HepG2 (cell line): ENCODE results near the gene YAP1. TPM values are rescaled to one million over a fixed set of nuclear protein-coding genes. Genes with fewer than 3 reads are reported as not detected.

ENCODE experiments used
- ATF2 ChIP-seq: sonication (generic); formaldehyde crosslinking; IDR thresholded peaks from 2 replicates; pipeline ENCODE4 v1.4.0; 2020; ENCODE audit warnings: missing genetic modification reagents
- BRF2 ChIP-seq: sonication (generic); formaldehyde crosslinking; IDR thresholded peaks from 2 replicates; pipeline ENCODE4 v1.8.1; 2022; ENCODE audit warnings: mild to moderate bottlenecking, missing genetic modification reagents
- HCFC1 ChIP-seq: fragments of 150-350 bp; IDR thresholded peaks from 2 replicates; pipeline ENCODE4 v1.6.1; 2014; ENCODE audit warnings: low read depth, low read length
- IRF1 ChIP-seq: sonication (generic); formaldehyde crosslinking; IDR thresholded peaks from 2 replicates; pipeline ENCODE4 v1.4.0; 2020; ENCODE audit warnings: low read depth, mild to moderate bottlenecking, missing genetic modification reagents
- KAT8 ChIP-seq: IDR thresholded peaks from 2 replicates; pipeline ENCODE4 v1.6.1; 2016; ENCODE audit warnings: missing genetic modification reagents, missing compliant biosample characterization
- MAX ChIP-seq: IDR thresholded peaks from 2 replicates; pipeline ENCODE4 v1.6.1; 2012; ENCODE audit warnings: inconsistent platforms
- MED1 ChIP-seq: sonication (generic); formaldehyde crosslinking; IDR thresholded peaks from 2 replicates; pipeline ENCODE4 v1.4.0; 2020; ENCODE audit warnings: missing genetic modification reagents
- MYC ChIP-seq: sonication (generic); formaldehyde crosslinking; IDR thresholded peaks from 2 replicates; pipeline ENCODE4 v1.9.0; 2021; ENCODE audit warnings: missing genetic modification reagents, borderline replicate concordance
- NFAT5 ChIP-seq: sonication (generic); formaldehyde crosslinking; IDR thresholded peaks from 2 replicates; pipeline ENCODE4 v1.4.0; 2020; ENCODE audit warnings: missing genetic modification reagents
- POGZ ChIP-seq: sonication (generic); formaldehyde crosslinking; IDR thresholded peaks from 2 replicates; pipeline ENCODE4 v1.4.0; 2020; ENCODE audit warnings: mild to moderate bottlenecking, missing genetic modification reagents
- SAFB2 ChIP-seq: sonication (generic); formaldehyde crosslinking; IDR thresholded peaks from 2 replicates; pipeline ENCODE4 v1.5.1; 2020; ENCODE audit warnings: missing genetic modification reagents, low read depth, mild to moderate bottlenecking, borderline replicate concordance
- TEAD2 ChIP-seq: sonication (generic); formaldehyde crosslinking; IDR thresholded peaks from 2 replicates; pipeline ENCODE4 v1.9.0; 2021; ENCODE audit warnings: missing genetic modification reagents
- THRA ChIP-seq: sonication (generic); formaldehyde crosslinking; IDR thresholded peaks from 2 replicates; pipeline ENCODE4 v1.4.0; 2020; ENCODE audit warnings: missing genetic modification reagents, borderline replicate concordance
- ZEB1 ChIP-seq: IDR thresholded peaks from 2 replicates; pipeline ENCODE4 v1.6.1; 2012; ENCODE audit warnings: mild to moderate bottlenecking, low read depth, inconsistent platforms; ENCODE audit not compliant: insufficient replicate concordance
- ZFY ChIP-seq: sonication (generic); formaldehyde crosslinking; IDR thresholded peaks from 2 replicates; pipeline ENCODE4 v1.4.0; 2020; ENCODE audit warnings: missing genetic modification reagents
- ZNF225 ChIP-seq: sonication (generic); formaldehyde crosslinking; IDR thresholded peaks from 2 replicates; pipeline ENCODE4 v1.4.0; 2020; ENCODE audit warnings: mild to moderate bottlenecking, missing genetic modification reagents
- ZNF331 ChIP-seq: sonication (generic); formaldehyde crosslinking; IDR thresholded peaks from 2 replicates; pipeline ENCODE4 v1.4.0; 2020; ENCODE audit warnings: missing genetic modification reagents
- ZNF350 ChIP-seq: sonication (generic); formaldehyde crosslinking; IDR thresholded peaks from 2 replicates; pipeline ENCODE4 v1.4.0; 2020; ENCODE audit warnings: mild to moderate bottlenecking, low read depth, missing genetic modification reagents, borderline replicate concordance
- ZNF460 ChIP-seq: sonication (generic); formaldehyde crosslinking; IDR thresholded peaks from 2 replicates; pipeline ENCODE4 v1.5.1; 2020; ENCODE audit warnings: missing genetic modification reagents, mild to moderate bottlenecking, borderline replicate concordance
- ZNF558 ChIP-seq: sonication (generic); formaldehyde crosslinking; IDR thresholded peaks from 2 replicates; pipeline ENCODE4 v1.9.0; 2022; ENCODE audit warnings: mild to moderate bottlenecking, missing genetic modification reagents, borderline replicate concordance
- ZNF652 ChIP-seq: IDR thresholded peaks from 2 replicates; pipeline ENCODE4 v1.6.1; 2016; ENCODE audit warnings: low read depth, borderline replicate concordance
- polyA plus RNA-seq, 8 experiments: library from polyadenylated mRNA; depleted of rRNA in 3 of 8; stranded (reverse) in 7 of 8; unstranded in 1 of 8; fragments of >200 nt; fragmentation: Illumina TruSeq in 4 of 8; extraction: Trizol in 4 of 8; gene quantifications; 2 replicates each; pipeline versions ENCODE4 v1.2.1 to v1.2.3, GENCODE V29; 2011 to 2016; ENCODE audit warnings: low read depth in 4 of 8, missing spikeins in 1 of 8, mixed read lengths in 1 of 8; ENCODE audit not compliant: insufficient read depth in 1 of 8
- total RNA-seq, 5 experiments: library from RNA; depleted of rRNA; stranded (reverse); fragments of >200 nt; fragmentation: Illumina TruSeq; extraction: Trizol; gene quantifications; 2 replicates each; pipeline ENCODE4 v1.2.3, GENCODE V29; 2016; ENCODE audit warnings: low read depth in 1 of 5

YAP1 gene
- total and polyA plus RNA-seq, 2 of the 13 experiments (the other 11 are each of a cell fraction or from before 2014, with no cell fraction given), result 59.5 to 91.0 TPM

GRCh38 chr11:102115557-102115956, 5.3 kb downstream of the YAP1 start (continued):
- TF ChIP-seq THRA (CRISPR knock-in tag) (peak; percentile 57; the same call in 1 of the 2 replicates), ZEB1 (no peak), ZNF331 (CRISPR knock-in tag) (peak; percentile 49; the same call in 1 of the 2 replicates), NFAT5 (no peak), ATF2 (0 out of 2 replicates have a peak, but pooled peaks have one; percentile 22), POGZ (CRISPR knock-in tag) (peak; percentile 81), ZNF225 (CRISPR knock-in tag) (no peak), ZNF460 (no peak), IRF1 (CRISPR knock-in tag) (no peak), MED1 (peak; percentile 52; the same call in 1 of the 2 replicates), ZNF652 (CRISPR knock-in tag) (no peak), KAT8 (CRISPR knock-in tag) (0 out of 2 replicates have a peak, but pooled peaks have one; percentile 38), BRF2 (CRISPR knock-in tag) (no peak), ZNF350 (CRISPR knock-in tag) (no peak), MAX (no peak), HCFC1 (no peak), MYC (CRISPR knock-in tag) (no peak), ZFY (CRISPR knock-in tag) (no peak), TEAD2 (CRISPR knock-in tag) (no peak), ZNF558 (CRISPR knock-in tag) (no peak), SAFB2 (CRISPR knock-in tag) (no peak)
